NK-92 treated with Interleukin-12 subunit alpha and Interleukin-12 subunit beta, amount 100 ng/mL, for 24 hours (cell line): ENCODE measurements around the gene TCF12.
"Not testable (repeated sequence)": the region's sequence is repeated elsewhere in the genome, so short reads cannot be mapped to it uniquely, and the experiment has no call there.

ENCODE experiments used
- DNase-seq: peaks from one replicate; lab custom pipeline; 2025; lab: John Stamatoyannopoulos, UW

Gene TCF12

GRCh38 chr15:56948000-56948763, 29.7 kb downstream of the TCF12 start:
- DNase-seq: no peak

- no peak for DNase-seq
Measured at GRCh38 chr15:56948764-56949101, 30.3 kb downstream of the TCF12 start.

- no peak for DNase-seq
Measured at GRCh38 chr15:56950979-56951378, 32.5 kb downstream of the TCF12 start.

- DNase-seq: no peak
Measured at GRCh38 chr15:56953790-56954189, 35.3 kb downstream of the TCF12 start.

GRCh38 chr15:56955011-56955410, 36.6 kb downstream of the TCF12 start:
- DNase-seq: not testable (repeated sequence)

- DNase-seq: no peak
Measured at GRCh38 chr15:56956538-56956937, 38.1 kb downstream of the TCF12 start.

GRCh38 chr15:56957812-56958406, 39.5 kb downstream of the TCF12 start:
- no peak for DNase-seq

GRCh38 chr15:56959318-56959648, 40.8 kb downstream of the TCF12 start:
- DNase-seq: no peak

- no peak for DNase-seq
Measured at GRCh38 chr15:56960116-56960515, 41.7 kb downstream of the TCF12 start.

- no peak for DNase-seq
Measured at GRCh38 chr15:56963126-56963525, 44.7 kb downstream of the TCF12 start.

GRCh38 chr15:56963710-56964109, 45.3 kb downstream of the TCF12 start:
- DNase-seq: no peak

- no peak for DNase-seq
Measured at GRCh38 chr15:56964182-56964581, 45.7 kb downstream of the TCF12 start.

- no peak for DNase-seq
Measured at GRCh38 chr15:56965231-56966013, 47.0 kb downstream of the TCF12 start.

- no peak for DNase-seq
Measured at GRCh38 chr15:56967336-56967735, 48.9 kb downstream of the TCF12 start.

- no peak for DNase-seq
Measured at GRCh38 chr15:56968256-56968655, 49.8 kb downstream of the TCF12 start.

- DNase-seq: no peak
Measured at GRCh38 chr15:56968821-56969220, 50.4 kb downstream of the TCF12 start.

- DNase-seq: no peak
Measured at GRCh38 chr15:56969265-56969895, 50.9 kb downstream of the TCF12 start.

- no peak for DNase-seq
Measured at GRCh38 chr15:56971571-56971970, 53.1 kb downstream of the TCF12 start.

- DNase-seq: no peak
Measured at GRCh38 chr15:56972016-56972415, 53.6 kb downstream of the TCF12 start.

GRCh38 chr15:56972426-56972825, 54.0 kb downstream of the TCF12 start:
- no peak for DNase-seq

GRCh38 chr15:56973463-56973862, 55.0 kb downstream of the TCF12 start:
- DNase-seq: no peak

- no peak for DNase-seq
Measured at GRCh38 chr15:56977232-56977631, 58.8 kb downstream of the TCF12 start.
